COLO829 (cell line): ENCODE measurements around the gene POC1A.

Source experiments
- DNase-seq: peaks from one replicate; pipeline ENCODE4 v3.0.0; 2012; ENCODE audit warnings: low spot score

Gene POC1A

GRCh38 chr3:52085681-52086282 lies 68.4 kb downstream of the POC1A start:
- DNase-seq, result no peak

- no peak for DNase-seq
Measured at GRCh38 chr3:52084954-52085680, 69.1 kb downstream of the POC1A start.

- no peak for DNase-seq
Measured at GRCh38 chr3:52084216-52084945, 69.8 kb downstream of the POC1A start.

GRCh38 chr3:52083556-52084087 lies 70.6 kb downstream of the POC1A start:
- DNase-seq, result no peak

GRCh38 chr3:52082951-52083350 lies 71.3 kb downstream of the POC1A start:
- no peak for DNase-seq

GRCh38 chr3:52080830-52081719 lies 73.1 kb downstream of the POC1A start:
- DNase-seq, result no peak

GRCh38 chr3:52079958-52080357 lies 74.3 kb downstream of the POC1A start:
- DNase-seq, result no peak

GRCh38 chr3:52078781-52079560 lies 75.3 kb downstream of the POC1A start:
- no peak for DNase-seq

GRCh38 chr3:52077925-52078324 lies 76.3 kb downstream of the POC1A start:
- DNase-seq, result no peak

- DNase-seq, result no peak
Measured at GRCh38 chr3:52076896-52077780, 77.1 kb downstream of the POC1A start.

- no peak for DNase-seq
Measured at GRCh38 chr3:52073490-52073889, 80.7 kb downstream of the POC1A start.

- DNase-seq, result no peak
Measured at GRCh38 chr3:52072471-52072870, 81.8 kb downstream of the POC1A start.

- DNase-seq, result no peak
Measured at GRCh38 chr3:52072020-52072419, 82.2 kb downstream of the POC1A start.

GRCh38 chr3:52070724-52071621 lies 83.2 kb downstream of the POC1A start:
- DNase-seq, result no peak

- no peak for DNase-seq
Measured at GRCh38 chr3:52069855-52070254, 84.4 kb downstream of the POC1A start.

- no peak for DNase-seq
Measured at GRCh38 chr3:52069135-52069534, 85.1 kb downstream of the POC1A start.

GRCh38 chr3:52068730-52069129 lies 85.5 kb downstream of the POC1A start:
- DNase-seq, result no peak

GRCh38 chr3:52068055-52068571 lies 86.1 kb downstream of the POC1A start:
- no peak for DNase-seq

GRCh38 chr3:52067526-52067925 lies 86.7 kb downstream of the POC1A start:
- no peak for DNase-seq
